Right lobe of liver (tissue), 4 donors: ENCODE results near the gene PPIL4.

Source experiments
- CTCF ChIP-seq, 4 donors: fragments of 200-600 bp in 3 of 4; fragments of 450-650 bp in 1 of 4; IDR thresholded peaks; one replicate each; pipeline versions ENCODE4 v1.5.1 to v1.8.0; 2016 to 2022; ENCODE audit warnings: antibody characterized with exemption in 4 of 4, mild to moderate bottlenecking in 2 of 4
- POLR2A ChIP-seq: fragments of 450-650 bp; IDR thresholded peaks from one replicate; pipeline ENCODE4 v1.6.1; 2017; ENCODE audit warnings: antibody characterized with exemption, mild to moderate bottlenecking
- donor health status: DM: no; HTN: no; CAD: no.
- donor health status: DM: no; HTN: no; CAD: no.
- donor health status: DM: no; HTN: yes; CAD: no.

GRCh38 chr6:149497365-149497764, 48.5 kb downstream of the PPIL4 start:
- no peak for TF ChIP-seq CTCF (IDR thresholded peaks at IDR 0.05)
- TF ChIP-seq POLR2A = no peak
